ENCODE data around the gene SLC25A14. TPM values are rescaled to one million over a fixed set of nuclear protein-coding genes. Genes with fewer than 3 reads are reported as not detected.

SLC25A14 gene
- total RNA-seq, 1 donor from 2014 or later: 19.2 TPM

GRCh38 chrX:130321550-130321949, 18.2 kb upstream of the SLC25A14 start:
- Histone ChIP-seq H4K20me1 (ENCODE audit: low read depth) (no peaks in the 10 kb centered on the region), H3K4me1 (no peaks in the 10 kb centered on the region), H3K36me3 (peaks cover 3% of the 10 kb centered on the region), H3K79me2 (ENCODE audit: low read depth) (no peaks in the 10 kb centered on the region), H3K9me3 (ENCODE audit: low read depth) (peaks cover 4% of the 10 kb centered on the region), H3K27me3 (peaks cover 4% of the 10 kb centered on the region), H3F3A (ENCODE audit: low read depth) (no peaks in the 10 kb centered on the region), H2AFZ (replicated peaks) (no peak overlapping the region), H3K4me2 (no peak overlapping the region), H3K9ac (no peak overlapping the region), H3K4me3 (no peak overlapping the region), H3K27ac (no peak overlapping the region)
- Mint-ChIP-seq H3K4me3 (no peak overlapping the region), H3K36me3 (no peaks in the 10 kb centered on the region), H3K9me3 (no peaks in the 10 kb centered on the region), H3K27ac (no peak overlapping the region), H3K4me1 (no peaks in the 10 kb centered on the region), H3K27me3 (ENCODE audit: insufficient read depth, low read depth) (no peaks in the 10 kb centered on the region)
- DNase-seq (ENCODE audit: low spot score): no peak
- TF ChIP-seq EZH2 (IDR thresholded peaks at IDR 0.05) (no peak), EZH2phosphoT487 (IDR thresholded peaks at IDR 0.05) (no peak), CTCF (IDR thresholded peaks at IDR 0.05) (no peak)

GRCh38 chrX:130330146-130330545, 9.6 kb upstream of the SLC25A14 start:
- no peak for DNase-seq (ENCODE audit: low spot score)
- no peaks in the 10 kb centered on the region for H4K20me1 ChIP-seq (ENCODE audit: low read depth)
- H3K9me3 ChIP-seq (ENCODE audit: low read depth): no peaks in the 10 kb centered on the region
- H3F3A ChIP-seq (ENCODE audit: low read depth): no peaks in the 10 kb centered on the region
- H3K36me3 ChIP-seq: no peaks in the 10 kb centered on the region
- Mint-ChIP-seq H3K27me3 (ENCODE audit: insufficient read depth, low read depth) (peaks cover 2% of the 10 kb centered on the region), H3K27ac (no peak overlapping the region), H3K36me3 (no peaks in the 10 kb centered on the region), H3K9me3 (no peaks in the 10 kb centered on the region), H3K4me3 (no peak overlapping the region), H3K4me1 (peaks cover 4% of the 10 kb centered on the region)
- H3K9ac ChIP-seq: no peak overlapping the region
- H3K27me3 ChIP-seq: peaks cover 4% of the 10 kb centered on the region
- no peak overlapping the region for H3K27ac ChIP-seq
- H3K4me2 ChIP-seq: no peak overlapping the region
- H2AFZ ChIP-seq (replicated peaks): no peak overlapping the region
- TF ChIP-seq EZH2 (IDR thresholded peaks at IDR 0.05) (no peak), EZH2phosphoT487 (IDR thresholded peaks at IDR 0.05) (no peak), CTCF (IDR thresholded peaks at IDR 0.05) (no peak)
- no peaks in the 10 kb centered on the region for H3K4me1 ChIP-seq
- no peaks in the 10 kb centered on the region for H3K79me2 ChIP-seq (ENCODE audit: low read depth)
- no peak overlapping the region for H3K4me3 ChIP-seq

DNA sequence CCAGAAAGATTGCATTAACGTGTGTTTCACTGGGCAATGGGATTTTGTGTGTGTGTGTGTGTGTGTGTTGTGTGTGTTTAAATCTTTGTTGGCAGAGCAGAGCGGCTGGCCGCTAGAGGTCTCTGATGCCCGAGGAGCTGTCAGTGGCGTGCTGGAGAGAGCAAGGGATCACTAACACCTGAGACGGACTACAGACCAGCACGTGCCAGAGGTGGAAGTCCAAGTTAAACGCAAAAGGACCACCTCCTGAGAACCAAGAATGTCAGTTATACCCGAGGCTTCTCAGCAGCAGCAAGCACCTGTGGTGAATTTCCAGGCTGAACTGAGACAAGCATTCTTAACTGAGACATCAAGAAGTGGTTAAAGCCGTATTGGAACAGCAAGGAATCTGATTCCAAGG, 9.0 kb upstream of the SLC25A14 start:
- H3K27me3 ChIP-seq: peaks cover under 1% of the 10 kb centered on the region
- no peak overlapping the region for H3K9ac ChIP-seq
- H3K4me2 ChIP-seq: no peak overlapping the region
- H3K79me2 ChIP-seq (ENCODE audit: low read depth): no peaks in the 10 kb centered on the region
- H3K27ac Mint-ChIP-seq: no peak overlapping the region
- H3K9me3 ChIP-seq (ENCODE audit: low read depth): no peaks in the 10 kb centered on the region
- H3K27me3 Mint-ChIP-seq (ENCODE audit: insufficient read depth, low read depth): peaks cover 2% of the 10 kb centered on the region
- H3K36me3 Mint-ChIP-seq: no peaks in the 10 kb centered on the region
- H3K36me3 ChIP-seq: no peaks in the 10 kb centered on the region
- H3K9me3 Mint-ChIP-seq: no peaks in the 10 kb centered on the region
- no peak overlapping the region for H3K27ac ChIP-seq
- H3K4me1 ChIP-seq: no peaks in the 10 kb centered on the region
- no peak overlapping the region for H2AFZ ChIP-seq (replicated peaks)
- H3K4me1 Mint-ChIP-seq: peaks cover 4% of the 10 kb centered on the region
- H3F3A ChIP-seq (ENCODE audit: low read depth): no peaks in the 10 kb centered on the region
- no peak overlapping the region for H3K4me3 ChIP-seq
- DNase-seq (ENCODE audit: low spot score): peak; percentile 60
- peak overlapping the region; percentile 7 for H3K4me3 Mint-ChIP-seq
- TF ChIP-seq EZH2phosphoT487 (IDR thresholded peaks at IDR 0.05) (no peak), CTCF (IDR thresholded peaks at IDR 0.05) (peak; percentile 57), EZH2 (IDR thresholded peaks at IDR 0.05) (no peak)
- H4K20me1 ChIP-seq (ENCODE audit: low read depth): no peaks in the 10 kb centered on the region
